ENCODE data around the gene CFAP58.

CFAP58 gene

DNA sequence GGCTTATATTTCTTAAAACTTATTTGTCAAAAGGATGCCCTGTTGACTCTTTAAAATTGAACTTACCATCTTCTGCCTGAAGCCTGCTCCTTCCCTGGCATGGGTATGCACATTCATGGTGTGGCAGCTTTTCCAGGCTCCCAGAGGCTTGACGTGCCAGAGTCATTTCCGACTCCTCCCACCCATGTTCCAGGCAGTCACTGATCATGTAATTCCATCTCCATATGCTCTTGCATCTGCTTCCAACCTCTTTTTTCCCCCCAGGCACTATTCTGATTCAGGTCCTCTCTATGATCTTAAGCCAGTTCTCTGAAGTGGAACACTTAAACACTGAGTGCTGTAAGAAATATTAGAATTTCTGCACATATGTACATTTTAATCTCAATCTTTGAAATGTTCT is 82.2 kb downstream of the CFAP58 start:
- TF ChIP-seq GATA3 (IDR thresholded peaks at IDR 0.05; ENCODE audit: low read depth, low read length): no peak
- no peak for TF ChIP-seq GATA2 (IDR thresholded peaks at IDR 0.05; ENCODE audit: low read depth, low read length)

DNA sequence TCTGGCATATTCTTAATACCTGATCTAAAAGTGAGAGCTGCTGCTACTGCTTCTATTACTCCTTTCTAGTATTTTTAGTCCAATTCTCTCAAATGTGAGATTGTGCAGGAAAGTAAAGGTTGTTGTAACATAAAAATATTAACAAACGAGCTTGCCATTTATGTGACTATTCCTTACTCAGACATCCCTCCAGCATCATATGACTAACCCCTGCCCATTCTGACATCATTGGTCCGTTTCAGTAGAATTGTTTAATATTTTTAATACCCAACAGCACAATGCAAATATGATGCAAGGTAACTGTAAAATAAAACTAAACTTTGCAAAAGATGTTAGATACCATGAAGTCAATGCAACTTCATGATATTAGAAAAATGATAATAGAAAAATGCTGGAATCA is 83.6 kb downstream of the CFAP58 start:
- no peak for TF ChIP-seq GATA3 (IDR thresholded peaks at IDR 0.05; ENCODE audit: low read depth, low read length)
- no peak for TF ChIP-seq GATA2 (IDR thresholded peaks at IDR 0.05; ENCODE audit: low read depth, low read length)

DNA sequence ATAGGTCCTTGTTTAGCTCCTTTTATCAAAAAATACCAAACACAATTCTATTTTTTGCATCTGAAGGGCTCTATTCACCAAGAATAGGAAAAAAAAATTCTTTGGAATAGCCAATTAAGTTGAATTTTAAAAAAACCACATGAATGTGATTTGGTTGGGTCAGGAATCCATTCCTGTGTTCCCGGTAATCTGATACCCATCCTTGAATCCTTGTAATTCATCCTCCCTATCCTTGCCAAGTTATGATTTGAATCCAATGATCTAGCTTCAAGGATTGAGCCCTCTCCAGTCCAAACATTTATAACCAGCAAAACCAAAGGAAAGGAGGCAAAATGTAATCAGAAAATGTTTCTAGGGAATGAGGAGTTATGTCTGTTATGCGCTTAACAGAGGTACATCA is 86.6 kb downstream of the CFAP58 start:
- no peak for TF ChIP-seq GATA2 (IDR thresholded peaks at IDR 0.05; ENCODE audit: low read depth, low read length)
- TF ChIP-seq GATA3 (IDR thresholded peaks at IDR 0.05; ENCODE audit: low read depth, low read length): no peak

DNA sequence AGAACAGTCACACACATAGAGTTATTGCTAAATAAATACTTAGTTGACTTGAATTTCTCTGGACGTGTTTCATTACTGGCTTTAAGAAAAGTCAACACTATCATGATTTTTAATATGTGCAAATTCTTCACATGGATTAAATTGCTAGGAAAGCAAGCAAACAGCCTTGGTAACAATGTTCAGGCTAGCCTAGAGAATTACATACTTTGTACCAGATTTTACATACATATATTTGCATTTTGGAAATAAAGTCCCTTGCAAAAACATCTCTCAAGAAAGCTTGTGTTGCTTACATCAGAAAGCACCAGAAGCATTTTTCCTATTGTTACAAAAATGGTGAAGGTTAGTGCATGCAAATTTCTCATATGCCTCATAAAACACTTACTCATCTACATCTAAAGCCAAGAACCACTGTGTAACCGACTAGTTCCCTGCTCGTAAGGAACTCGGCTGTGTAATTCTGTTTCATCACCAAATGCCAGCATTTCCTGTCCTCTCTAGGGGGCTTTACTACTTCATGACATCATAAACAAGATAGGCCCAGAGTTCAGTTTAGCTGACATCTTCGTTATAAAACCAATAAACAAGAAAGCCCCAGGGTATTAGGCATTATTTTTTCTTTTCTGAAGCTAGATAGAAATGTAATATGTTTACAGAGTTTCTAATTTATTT is 87.8 kb downstream of the CFAP58 start:
- no peak for TF ChIP-seq GATA3 (IDR thresholded peaks at IDR 0.05; ENCODE audit: low read depth, low read length)
- TF ChIP-seq GATA2 (IDR thresholded peaks at IDR 0.05; ENCODE audit: low read depth, low read length): no peak

DNA sequence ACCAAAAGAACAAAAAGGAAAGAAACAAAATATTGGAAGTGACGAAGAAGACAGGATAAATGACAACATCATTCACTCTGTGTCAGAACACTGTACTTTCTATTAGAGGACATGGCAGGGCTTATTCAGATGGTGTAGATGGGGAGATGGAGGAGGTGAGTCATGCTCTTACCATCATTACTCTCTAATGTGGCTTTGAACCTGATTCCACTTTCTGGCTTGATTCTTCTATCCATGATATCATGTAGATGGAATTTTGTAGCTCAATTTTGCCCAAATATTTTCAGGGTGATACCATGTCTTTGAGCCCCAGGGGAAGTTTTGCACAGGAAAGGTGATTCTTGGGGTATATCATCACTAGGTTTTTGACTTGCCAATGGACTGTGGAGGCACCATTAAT is 91.7 kb downstream of the CFAP58 start:
- TF ChIP-seq GATA2 (IDR thresholded peaks at IDR 0.05; ENCODE audit: low read depth, low read length) (no peak), GATA3 (IDR thresholded peaks at IDR 0.05; ENCODE audit: low read depth, low read length) (no peak)

DNA sequence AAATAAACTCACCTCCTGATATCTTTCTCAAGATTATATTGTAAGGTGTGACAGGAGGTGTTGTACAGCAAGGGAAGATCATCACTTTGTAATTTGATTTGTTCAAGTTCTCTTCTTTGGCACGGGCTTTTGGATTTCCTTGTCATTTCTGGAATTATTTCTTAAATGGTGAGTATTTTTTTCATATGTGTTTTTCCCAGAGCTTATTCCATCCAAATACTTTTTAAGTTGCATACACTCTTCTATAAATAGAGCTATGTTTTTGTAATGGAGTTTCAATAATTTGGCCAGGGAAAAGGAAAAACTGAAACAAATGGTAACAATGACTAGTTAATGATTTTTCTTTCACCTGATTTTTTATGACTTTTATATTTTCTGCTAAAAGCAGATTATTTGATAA is 92.5 kb downstream of the CFAP58 start:
- TF ChIP-seq GATA3 (IDR thresholded peaks at IDR 0.05; ENCODE audit: low read depth, low read length) (no peak), GATA2 (IDR thresholded peaks at IDR 0.05; ENCODE audit: low read depth, low read length) (no peak)

DNA sequence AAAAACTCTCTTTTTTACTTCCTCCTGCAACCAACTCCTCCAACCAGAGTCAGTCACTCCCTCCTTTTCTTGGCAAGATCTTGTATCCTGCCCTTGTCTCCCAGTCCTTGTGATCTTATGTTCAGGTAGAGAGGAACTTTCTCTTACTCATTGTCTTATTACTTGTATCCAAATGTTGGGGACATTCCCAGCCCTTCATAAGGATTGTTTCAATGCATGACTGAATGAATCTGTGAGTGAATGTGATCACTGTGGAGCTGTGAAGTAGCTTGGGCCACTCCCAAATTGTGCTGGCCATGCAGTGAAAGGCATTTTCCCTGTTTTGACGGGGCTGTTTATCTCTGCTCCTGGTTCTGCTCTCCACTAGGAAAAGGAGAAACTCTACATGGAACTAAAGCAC is 93.7 kb downstream of the CFAP58 start:
- TF ChIP-seq GATA2 (IDR thresholded peaks at IDR 0.05; ENCODE audit: low read depth, low read length): no peak
- no peak for TF ChIP-seq GATA3 (IDR thresholded peaks at IDR 0.05; ENCODE audit: low read depth, low read length)

DNA sequence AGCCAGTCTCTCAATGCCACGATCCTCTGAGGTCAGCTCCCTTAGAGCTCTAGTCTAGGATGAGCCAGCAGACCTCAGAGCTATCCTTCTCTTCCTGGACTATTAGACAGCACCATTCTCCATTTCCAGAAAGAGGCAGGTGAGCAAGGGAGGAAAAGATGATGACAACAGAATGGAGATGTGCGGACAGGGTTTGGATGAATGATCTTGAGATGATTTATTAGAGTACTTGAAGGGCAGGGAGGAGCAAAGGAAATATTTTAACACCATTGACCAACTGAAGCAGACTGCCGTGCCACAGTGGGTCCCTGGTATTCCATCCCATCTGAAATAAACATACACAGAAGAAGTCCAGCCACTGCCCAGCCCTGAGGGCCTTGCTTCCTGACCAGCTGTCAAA is 94.3 kb downstream of the CFAP58 start:
- no peak for TF ChIP-seq GATA3 (IDR thresholded peaks at IDR 0.05; ENCODE audit: low read depth, low read length)
- no peak for TF ChIP-seq GATA2 (IDR thresholded peaks at IDR 0.05; ENCODE audit: low read depth, low read length)

DNA sequence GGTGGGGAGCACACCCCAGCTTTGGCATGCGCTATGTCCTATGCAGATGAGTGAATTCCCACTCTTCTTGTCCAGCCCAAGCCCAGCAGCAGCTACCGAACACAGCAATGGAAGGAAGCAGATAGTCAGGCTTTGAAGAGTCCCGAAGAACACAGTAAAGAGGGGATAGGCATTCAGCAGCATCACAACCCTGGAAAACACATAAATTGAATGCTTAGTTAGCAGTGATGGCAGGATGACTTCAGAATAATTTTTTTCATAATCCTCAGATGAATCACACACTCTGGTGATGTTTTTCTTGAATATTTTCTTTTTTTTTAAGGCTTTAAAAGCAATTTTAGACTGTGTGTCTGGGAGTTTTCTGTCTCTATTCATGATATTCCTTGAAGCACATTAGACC is 95.8 kb downstream of the CFAP58 start:
- TF ChIP-seq GATA2 (IDR thresholded peaks at IDR 0.05; ENCODE audit: low read depth, low read length): no peak
- TF ChIP-seq GATA3 (IDR thresholded peaks at IDR 0.05; ENCODE audit: low read depth, low read length): no peak

DNA sequence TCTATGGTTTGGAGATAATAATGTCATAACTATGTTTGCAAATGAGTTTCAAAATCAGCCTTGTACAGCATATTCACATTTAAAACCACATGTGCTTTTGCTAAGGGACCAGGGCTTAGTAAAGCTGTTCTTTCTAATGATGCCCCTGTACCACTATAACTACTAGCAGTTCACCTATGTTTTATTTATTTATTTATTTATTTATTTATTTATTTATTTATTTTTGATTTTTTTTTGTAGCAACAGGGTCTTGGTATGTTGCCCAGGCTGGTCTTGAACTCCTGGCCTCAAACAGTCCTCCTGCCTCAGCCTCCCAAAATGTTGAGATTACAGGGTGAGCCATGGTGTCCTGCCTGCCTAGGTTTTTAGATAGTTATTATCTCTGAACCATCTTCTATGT is 96.9 kb downstream of the CFAP58 start:
- TF ChIP-seq GATA3 (IDR thresholded peaks at IDR 0.05; ENCODE audit: low read depth, low read length) (no peak), GATA2 (IDR thresholded peaks at IDR 0.05; ENCODE audit: low read depth, low read length) (no peak)

DNA sequence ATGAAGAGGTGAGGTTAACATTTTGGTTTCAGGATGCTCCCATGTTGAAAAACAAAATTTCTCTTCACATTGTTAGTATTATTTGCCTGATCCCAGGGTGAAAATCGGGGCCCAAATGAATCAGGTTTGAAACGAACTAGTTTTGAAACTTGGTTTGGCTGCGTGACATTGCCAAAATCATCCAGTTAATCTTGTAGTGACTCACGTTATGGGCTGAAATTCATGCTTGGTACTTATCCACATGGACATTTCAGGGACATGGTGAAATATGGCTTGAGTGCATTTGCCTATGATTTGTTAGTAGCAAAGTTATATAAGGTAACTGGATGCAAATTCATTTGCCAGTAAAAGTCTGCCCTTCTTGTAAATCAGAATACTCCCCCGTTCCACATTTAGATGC is 97.3 kb downstream of the CFAP58 start:
- no peak for TF ChIP-seq GATA2 (IDR thresholded peaks at IDR 0.05; ENCODE audit: low read depth, low read length)
- TF ChIP-seq GATA3 (IDR thresholded peaks at IDR 0.05; ENCODE audit: low read depth, low read length): no peak

DNA sequence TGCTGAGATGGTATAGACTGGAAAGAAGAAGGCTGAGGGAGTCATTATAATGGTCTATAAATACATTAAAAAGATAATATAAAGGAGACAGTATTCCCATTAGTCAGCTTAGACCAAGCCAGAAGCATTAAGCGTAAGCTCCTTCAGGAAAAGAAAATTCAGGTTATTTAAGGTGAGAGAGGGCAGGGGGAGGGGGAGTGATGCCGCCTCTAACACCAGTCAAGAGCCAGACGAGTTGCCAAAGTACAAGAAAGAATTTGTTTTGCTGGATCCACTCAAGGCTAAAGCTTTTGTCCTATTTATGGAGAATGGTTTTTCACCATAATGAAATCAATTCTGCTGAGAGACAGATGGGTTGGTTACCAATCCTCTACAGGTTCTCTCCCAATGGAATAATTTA is 99.3 kb downstream of the CFAP58 start:
- TF ChIP-seq GATA2 (IDR thresholded peaks at IDR 0.05; ENCODE audit: low read depth, low read length) (no peak), GATA3 (IDR thresholded peaks at IDR 0.05; ENCODE audit: low read depth, low read length) (no peak)

DNA sequence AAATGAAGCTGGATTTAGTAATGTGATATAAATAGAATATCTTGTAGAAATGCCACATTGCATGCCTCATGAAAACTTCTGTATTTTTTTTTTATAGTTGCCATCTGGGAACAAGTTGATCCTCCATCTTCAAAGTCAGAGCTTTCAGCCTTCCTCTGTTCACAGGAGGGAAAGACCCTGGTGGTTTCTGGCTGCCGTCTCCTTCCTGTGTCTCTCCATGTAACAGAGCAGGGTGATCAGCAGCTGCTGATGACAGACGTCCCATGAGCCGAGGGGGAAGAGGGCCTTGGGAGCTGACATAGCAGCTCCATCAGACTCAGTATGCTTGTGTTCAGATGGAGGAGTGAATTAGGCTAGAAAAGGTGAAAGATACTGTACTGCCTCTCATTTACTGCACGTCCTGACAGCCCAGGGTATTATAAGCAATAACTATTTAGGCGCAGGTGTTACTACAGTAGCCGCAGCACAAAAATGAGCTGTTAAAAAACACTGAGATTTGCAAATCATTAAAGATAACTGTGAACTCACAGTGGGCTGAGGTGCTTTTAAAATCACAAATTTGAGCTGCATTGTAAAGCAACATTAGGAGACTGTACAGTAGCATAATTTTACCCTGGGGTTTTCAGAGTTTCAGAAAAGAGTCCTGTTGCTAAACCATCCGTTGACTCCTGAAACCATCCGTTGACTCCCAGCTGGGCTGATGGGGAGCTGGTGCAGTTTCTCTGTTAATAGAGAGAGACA is 103.3 kb downstream of the CFAP58 start:
- TF ChIP-seq GATA2 (IDR thresholded peaks at IDR 0.05; ENCODE audit: low read depth, low read length) (no peak), GATA3 (IDR thresholded peaks at IDR 0.05; ENCODE audit: low read depth, low read length) (no peak)

DNA sequence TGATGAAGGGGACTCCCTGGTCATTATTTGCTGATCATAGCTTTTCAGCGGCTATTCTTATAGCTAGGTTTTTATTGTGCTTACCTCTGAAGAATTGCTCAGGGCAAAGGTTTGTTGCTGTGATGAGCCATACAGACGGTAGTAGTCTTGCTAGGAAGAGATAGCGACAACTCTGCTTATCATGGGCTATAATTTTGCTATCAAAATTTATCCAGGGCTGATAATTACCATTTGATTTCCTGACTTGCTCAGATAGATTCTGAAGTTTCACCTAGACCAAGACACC is 103.9 kb downstream of the CFAP58 start:
- TF ChIP-seq GATA2 (IDR thresholded peaks at IDR 0.05; ENCODE audit: low read depth, low read length) (no peak), GATA3 (IDR thresholded peaks at IDR 0.05; ENCODE audit: low read depth, low read length) (no peak)

DNA sequence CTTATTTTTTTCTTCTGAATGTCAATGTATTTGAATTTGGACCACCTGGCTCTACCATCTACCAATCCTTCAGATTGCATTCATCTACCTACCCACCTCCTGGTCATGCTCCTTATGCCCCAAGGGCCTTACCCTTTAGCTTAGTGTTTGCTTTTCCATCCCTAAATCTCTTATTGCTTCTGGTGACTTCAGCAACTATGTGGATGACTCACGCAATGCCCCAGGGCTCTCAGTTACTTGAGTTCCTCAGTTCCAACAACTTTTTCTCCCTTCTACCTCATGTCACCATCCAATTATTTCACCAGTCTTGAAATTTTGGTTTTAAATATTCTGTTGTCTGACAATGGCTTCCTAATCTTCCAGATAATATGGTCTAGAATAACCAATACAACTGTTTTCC is 118.9 kb downstream of the CFAP58 start:
- no peak for TF ChIP-seq GATA2 (IDR thresholded peaks at IDR 0.05; ENCODE audit: low read depth, low read length)
- no peak for TF ChIP-seq GATA3 (IDR thresholded peaks at IDR 0.05; ENCODE audit: low read depth, low read length)

Data from SH-SY5Y (cell line).